ENCODE measurements around the gene SUCO. TPM values are rescaled to one million over a fixed set of nuclear protein-coding genes. Genes with fewer than 3 reads are reported as not detected.

Gene SUCO
- total RNA-seq, 2 donors from 2014 or later: 24.6 to 26.7 TPM

GRCh38 chr1:172581273-172581672 lies 48.3 kb downstream of the SUCO start:
- H3K27ac ChIP-seq: no peak overlapping the region
- intact Hi-C loops (cut with DNase I): no loop called here
- DNase-seq: no peak
- H3K36me3 ChIP-seq: no peaks in the 10 kb centered on the region
- H3K9me3 ChIP-seq: no peaks in the 10 kb centered on the region
- no peaks in the 10 kb centered on the region for H3K27me3 ChIP-seq
- no peak overlapping the region for H3K9ac ChIP-seq (ENCODE audit: low read depth in 2 of 2, low read length in 2 of 2)
- H3K4me1 ChIP-seq: no peaks in the 10 kb centered on the region
- TF ChIP-seq, protein P1, sequence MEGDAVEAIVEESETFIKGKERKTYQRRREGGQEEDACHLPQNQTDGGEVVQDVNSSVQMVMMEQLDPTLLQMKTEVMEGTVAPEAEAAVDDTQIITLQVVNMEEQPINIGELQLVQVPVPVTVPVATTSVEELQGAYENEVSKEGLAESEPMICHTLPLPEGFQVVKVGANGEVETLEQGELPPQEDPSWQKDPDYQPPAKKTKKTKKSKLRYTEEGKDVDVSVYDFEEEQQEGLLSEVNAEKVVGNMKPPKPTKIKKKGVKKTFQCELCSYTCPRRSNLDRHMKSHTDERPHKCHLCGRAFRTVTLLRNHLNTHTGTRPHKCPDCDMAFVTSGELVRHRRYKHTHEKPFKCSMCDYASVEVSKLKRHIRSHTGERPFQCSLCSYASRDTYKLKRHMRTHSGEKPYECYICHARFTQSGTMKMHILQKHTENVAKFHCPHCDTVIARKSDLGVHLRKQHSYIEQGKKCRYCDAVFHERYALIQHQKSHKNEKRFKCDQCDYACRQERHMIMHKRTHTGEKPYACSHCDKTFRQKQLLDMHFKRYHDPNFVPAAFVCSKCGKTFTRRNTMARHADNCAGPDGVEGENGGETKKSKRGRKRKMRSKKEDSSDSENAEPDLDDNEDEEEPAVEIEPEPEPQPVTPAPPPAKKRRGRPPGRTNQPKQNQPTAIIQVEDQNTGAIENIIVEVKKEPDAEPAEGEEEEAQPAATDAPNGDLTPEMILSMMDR (IDR thresholded peaks at IDR 0.05): no peak
- H3K4me3 ChIP-seq: no peak overlapping the region

DNA sequence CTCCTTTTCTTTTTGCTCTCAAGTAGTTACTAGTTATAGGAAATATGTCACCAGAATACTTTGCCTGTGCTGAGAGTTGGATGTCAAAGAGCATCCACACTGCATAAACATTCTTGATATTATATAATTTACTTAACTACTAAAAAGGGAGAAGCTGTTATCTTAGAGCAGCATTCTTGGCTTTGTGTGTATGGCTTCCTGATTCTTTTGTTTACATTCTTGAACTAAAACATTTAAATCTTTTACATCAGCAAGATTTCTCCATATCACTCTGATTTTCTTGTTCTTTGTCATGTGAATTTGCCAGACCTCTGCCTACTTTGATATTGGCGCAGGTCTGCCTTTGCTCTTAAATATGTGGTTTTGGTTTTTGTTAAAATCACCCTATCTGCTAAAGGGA lies 48.8 kb downstream of the SUCO start:
- H3K36me3 ChIP-seq: no peaks in the 10 kb centered on the region
- H3K9me3 ChIP-seq: no peaks in the 10 kb centered on the region
- intact Hi-C loops (cut with DNase I): no loop called here
- no peak overlapping the region for H3K9ac ChIP-seq (ENCODE audit: low read depth in 2 of 2, low read length in 2 of 2)
- DNase-seq: no peak
- no peak overlapping the region for H3K4me3 ChIP-seq
- TF ChIP-seq, protein P1 (IDR thresholded peaks at IDR 0.05): no peak
- H3K27ac ChIP-seq: no peak overlapping the region
- no peaks in the 10 kb centered on the region for H3K27me3 ChIP-seq
- H3K4me1 ChIP-seq: no peaks in the 10 kb centered on the region

GRCh38 chr1:172582889-172583288 lies 49.9 kb downstream of the SUCO start:
- Histone ChIP-seq H3K9me3 (no peaks in the 10 kb centered on the region), H3K36me3 (no peaks in the 10 kb centered on the region), H3K4me1 (no peaks in the 10 kb centered on the region), H3K27me3 (no peaks in the 10 kb centered on the region), H3K4me3 (no peak overlapping the region), H3K27ac (no peak overlapping the region), H3K9ac (ENCODE audit: low read depth in 2 of 2, low read length in 2 of 2) (no peak overlapping the region)
- TF ChIP-seq, protein P1 (IDR thresholded peaks at IDR 0.05): no peak
- no peak for DNase-seq
- intact Hi-C loops (cut with DNase I): no loop called here

- Histone ChIP-seq H3K36me3 (peaks cover 5% of the 10 kb centered on the region), H3K9me3 (no peaks in the 10 kb centered on the region), H3K4me1 (no peaks in the 10 kb centered on the region), H3K27me3 (no peaks in the 10 kb centered on the region), H3K4me3 (no peak overlapping the region), H3K27ac (no peak overlapping the region), H3K9ac (ENCODE audit: low read depth in 2 of 2, low read length in 2 of 2) (no peak overlapping the region)
- no peak for DNase-seq
- TF ChIP-seq, protein P1 (IDR thresholded peaks at IDR 0.05): no peak
- intact Hi-C loops (cut with DNase I): no loop called here
Measured at GRCh38 chr1:172585348-172585747, 52.4 kb downstream of the SUCO start.

DNA sequence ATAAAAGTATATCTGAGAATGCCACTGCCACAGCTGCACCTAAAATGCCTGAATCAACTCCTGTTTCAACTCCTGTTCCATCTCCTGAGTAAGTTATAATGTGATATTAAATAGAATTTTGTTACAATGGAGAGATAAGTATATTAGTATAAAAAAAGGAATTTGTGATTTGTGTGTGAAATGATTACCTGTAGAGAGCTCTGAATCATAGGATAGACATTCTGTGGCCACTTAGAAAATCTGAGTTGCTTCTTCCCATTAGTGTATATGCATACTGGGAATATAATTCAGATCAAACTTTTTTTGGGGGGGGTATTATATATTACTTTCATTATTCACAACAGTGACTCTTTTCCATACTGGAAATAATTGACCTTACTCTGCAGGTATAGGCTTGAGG lies 52.9 kb downstream of the SUCO start:
- Histone ChIP-seq H3K27ac (no peak overlapping the region), H3K4me3 (no peak overlapping the region), H3K9ac (ENCODE audit: low read depth in 2 of 2, low read length in 2 of 2) (no peak overlapping the region), H3K36me3 (peaks cover 5% of the 10 kb centered on the region), H3K9me3 (no peaks in the 10 kb centered on the region), H3K27me3 (no peaks in the 10 kb centered on the region), H3K4me1 (no peaks in the 10 kb centered on the region)
- no peak for DNase-seq
- TF ChIP-seq, protein P1 (IDR thresholded peaks at IDR 0.05): no peak
- intact Hi-C loops (cut with DNase I): no loop called here

Data from colonic mucosa (tissue), 4 donors.